Thyroid gland (tissue), 4 donors: ENCODE results near the gene KCNC3.

Experiments
- POLR2A ChIP-seq, 2 donors: fragments of 450-650 bp; IDR thresholded peaks; one replicate each; pipeline ENCODE4 v1.6.1; 2017; ENCODE audit warnings: antibody characterized with exemption in 2 of 2, mild to moderate bottlenecking in 2 of 2, moderate library complexity in 1 of 2
- TF ChIP-seq, protein P1 (sequence below), 6 experiments: fragments of 200-600 bp in 3 of 6; fragments of 450-650 bp in 3 of 6; sonication (generic) in 3 of 6; IDR thresholded peaks; one replicate each; pipeline ENCODE4 v1.5.1; 2016 to 2019; ENCODE audit warnings: antibody characterized with exemption in 6 of 6, mild to moderate bottlenecking in 2 of 6, inconsistent platforms in 1 of 6, moderate library complexity in 1 of 6

DNA sequence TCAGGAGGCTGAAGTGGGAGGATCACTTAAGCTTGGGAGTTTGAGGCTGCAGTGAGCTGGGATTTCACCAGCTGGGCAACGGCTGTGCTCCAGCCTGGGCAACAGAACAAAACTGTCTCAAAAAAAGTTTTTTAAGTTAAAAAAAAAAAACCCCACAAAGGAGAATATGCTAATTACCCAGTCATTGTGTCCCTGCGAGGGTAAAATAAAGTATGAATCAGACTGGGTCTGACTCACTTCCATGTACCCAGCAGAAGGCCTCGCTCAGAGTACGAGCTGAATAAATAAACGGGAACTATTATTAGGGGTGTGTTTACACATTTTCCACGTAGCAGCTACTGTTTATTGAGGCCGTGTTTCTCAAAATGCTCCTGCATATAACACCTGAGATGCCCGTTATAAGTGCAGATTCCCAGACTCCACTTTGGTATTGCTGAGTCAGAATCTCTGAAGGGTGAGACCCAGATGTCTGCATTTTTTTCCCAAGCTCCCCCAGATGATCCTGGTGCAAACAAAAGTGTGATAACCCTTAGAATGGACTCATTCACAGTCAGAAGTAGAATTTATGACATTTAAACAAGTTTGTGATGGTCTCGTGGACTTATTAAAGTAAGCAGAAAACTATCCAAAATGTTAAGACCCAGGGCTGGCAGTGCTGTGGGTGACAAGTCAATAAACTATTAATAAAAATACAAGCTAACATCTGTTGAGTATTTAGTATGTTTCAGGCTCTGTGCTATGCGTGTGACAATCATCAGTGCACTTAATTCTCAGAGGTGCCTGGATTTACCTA, 28.2 kb downstream of the KCNC3 start:
- no peak for TF ChIP-seq POLR2A (IDR thresholded peaks at IDR 0.05)
- TF ChIP-seq, protein P1, sequence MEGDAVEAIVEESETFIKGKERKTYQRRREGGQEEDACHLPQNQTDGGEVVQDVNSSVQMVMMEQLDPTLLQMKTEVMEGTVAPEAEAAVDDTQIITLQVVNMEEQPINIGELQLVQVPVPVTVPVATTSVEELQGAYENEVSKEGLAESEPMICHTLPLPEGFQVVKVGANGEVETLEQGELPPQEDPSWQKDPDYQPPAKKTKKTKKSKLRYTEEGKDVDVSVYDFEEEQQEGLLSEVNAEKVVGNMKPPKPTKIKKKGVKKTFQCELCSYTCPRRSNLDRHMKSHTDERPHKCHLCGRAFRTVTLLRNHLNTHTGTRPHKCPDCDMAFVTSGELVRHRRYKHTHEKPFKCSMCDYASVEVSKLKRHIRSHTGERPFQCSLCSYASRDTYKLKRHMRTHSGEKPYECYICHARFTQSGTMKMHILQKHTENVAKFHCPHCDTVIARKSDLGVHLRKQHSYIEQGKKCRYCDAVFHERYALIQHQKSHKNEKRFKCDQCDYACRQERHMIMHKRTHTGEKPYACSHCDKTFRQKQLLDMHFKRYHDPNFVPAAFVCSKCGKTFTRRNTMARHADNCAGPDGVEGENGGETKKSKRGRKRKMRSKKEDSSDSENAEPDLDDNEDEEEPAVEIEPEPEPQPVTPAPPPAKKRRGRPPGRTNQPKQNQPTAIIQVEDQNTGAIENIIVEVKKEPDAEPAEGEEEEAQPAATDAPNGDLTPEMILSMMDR (IDR thresholded peaks at IDR 0.05): no peak
